Activated T-helper 17 cell treated with anti-CD3 and anti-CD28 coated beads, Interleukin-2, amount 50 U/mL, for 72 hours (primary cell): ENCODE measurements around the gene ALDH3A1. TPM values are rescaled to one million over a fixed set of nuclear protein-coding genes. Genes with fewer than 3 reads are reported as not detected.

Experiments
- ATAC-seq: fragments of 150-1000 bp; cut with Tn5 transposase; replicated peaks from 2 replicates; pipeline ENCODE4 v1.10.0; 2021; ENCODE audit warnings: mild to moderate bottlenecking, moderate library complexity
- H3K27ac Mint-ChIP-seq: one replicate; pipeline ENCODE4 v1.8.0; 2022; ENCODE audit warnings: mixed read lengths
- H3K27me3 Mint-ChIP-seq: one replicate; pipeline ENCODE4 v1.8.0; 2022; ENCODE audit warnings: mixed read lengths
- H3K36me3 Mint-ChIP-seq: one replicate; pipeline ENCODE4 v1.8.0; 2022; ENCODE audit warnings: low read depth, mild to moderate bottlenecking, mixed read lengths
- H3K4me1 Mint-ChIP-seq: one replicate; pipeline ENCODE4 v1.8.0; 2022; ENCODE audit warnings: mixed read lengths
- H3K4me3 Mint-ChIP-seq: one replicate; pipeline ENCODE4 v1.8.0; 2022; ENCODE audit warnings: mild to moderate bottlenecking, mixed read lengths
- H3K9me3 Mint-ChIP-seq: one replicate; pipeline ENCODE4 v1.8.0; 2022; ENCODE audit warnings: mixed read lengths
- total RNA-seq, 2 donors: library from RNA; stranded (reverse); gene quantifications; one replicate each; pipeline ENCODE4 v1.2.3, GENCODE V29; 2022

Gene ALDH3A1
- total RNA-seq, 2 donors from 2014 or later: not detected

- peaks cover 27% of the 10 kb centered on the region for H3K27me3 Mint-ChIP-seq
- peak; percentile 25 for ATAC-seq
- no peak overlapping the region for H3K27ac Mint-ChIP-seq
- H3K36me3 Mint-ChIP-seq: no peaks in the 10 kb centered on the region
- no peak overlapping the region for H3K4me3 Mint-ChIP-seq
- peaks cover 3% of the 10 kb centered on the region for H3K4me1 Mint-ChIP-seq
- H3K9me3 Mint-ChIP-seq: no peaks in the 10 kb centered on the region
Observed at GRCh38 chr17:19752216-19753050, 4.3 kb upstream of the ALDH3A1 start.

DNA sequence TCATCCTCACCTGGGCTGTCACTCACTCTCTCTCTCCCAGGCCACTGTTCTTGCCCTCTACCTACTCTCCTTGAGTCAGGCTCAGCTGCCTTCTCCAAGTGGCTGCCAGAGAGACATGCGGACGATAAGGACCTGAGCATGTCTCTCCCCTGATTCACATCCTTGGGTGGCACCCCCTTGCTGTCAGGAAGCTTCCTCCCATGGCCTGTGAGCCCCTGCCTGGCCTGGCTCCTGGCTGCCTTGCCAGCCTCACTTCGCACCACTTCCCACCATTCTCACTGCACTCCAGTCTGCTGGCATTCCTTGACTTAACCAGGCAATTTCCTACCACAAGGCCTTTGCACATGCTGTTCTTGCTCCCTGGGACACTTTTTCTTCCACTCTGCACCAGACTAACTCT is 2.7 kb upstream of the ALDH3A1 start:
- peak overlapping the region; percentile 20 for H3K27ac Mint-ChIP-seq
- H3K4me3 Mint-ChIP-seq: no peak overlapping the region
- peaks cover 17% of the 10 kb centered on the region for H3K27me3 Mint-ChIP-seq
- H3K36me3 Mint-ChIP-seq: no peaks in the 10 kb centered on the region
- no peak for ATAC-seq
- H3K4me1 Mint-ChIP-seq: peaks cover 3% of the 10 kb centered on the region
- H3K9me3 Mint-ChIP-seq: no peaks in the 10 kb centered on the region

DNA sequence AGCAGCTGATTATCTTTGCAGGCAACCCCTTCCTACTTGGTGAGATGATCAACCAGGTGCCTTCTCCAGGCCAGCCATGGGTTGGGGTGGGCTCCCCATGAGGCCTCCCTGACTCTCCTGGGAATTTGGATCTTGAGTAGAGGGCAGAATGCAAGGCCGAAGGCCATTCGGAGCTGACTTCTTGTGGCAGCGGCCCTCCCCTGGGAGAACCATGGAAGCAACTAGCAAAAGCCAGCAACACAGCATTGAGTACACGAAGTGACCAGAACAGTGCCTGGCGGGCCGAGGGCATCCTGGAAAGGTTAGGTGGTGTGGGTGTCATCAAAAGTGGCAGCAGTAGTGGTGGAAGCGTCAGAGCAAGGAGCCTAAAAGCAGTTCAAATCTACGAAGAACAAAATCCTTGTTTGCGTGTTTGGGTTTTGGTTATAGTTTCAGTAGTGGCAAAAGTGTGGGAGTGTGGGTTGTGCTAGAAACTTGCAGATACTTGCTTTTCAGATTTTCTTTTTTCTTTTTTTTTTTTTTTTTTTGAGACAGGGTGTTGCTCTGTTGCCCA is 2.0 kb upstream of the ALDH3A1 start:
- Mint-ChIP-seq H3K27ac (peak overlapping the region; percentile 20), H3K27me3 (peaks cover 17% of the 10 kb centered on the region), H3K4me3 (no peak overlapping the region), H3K9me3 (no peaks in the 10 kb centered on the region), H3K4me1 (peaks cover 3% of the 10 kb centered on the region), H3K36me3 (no peaks in the 10 kb centered on the region)
- peak; percentile 66 for ATAC-seq

- Mint-ChIP-seq H3K4me3 (no peak overlapping the region), H3K4me1 (peaks cover 3% of the 10 kb centered on the region), H3K9me3 (no peaks in the 10 kb centered on the region), H3K36me3 (no peaks in the 10 kb centered on the region), H3K27me3 (peaks cover 14% of the 10 kb centered on the region), H3K27ac (no peak overlapping the region)
- no peak for ATAC-seq
Observed at GRCh38 chr17:19748807-19749193, 702 bp upstream of the ALDH3A1 start.

DNA sequence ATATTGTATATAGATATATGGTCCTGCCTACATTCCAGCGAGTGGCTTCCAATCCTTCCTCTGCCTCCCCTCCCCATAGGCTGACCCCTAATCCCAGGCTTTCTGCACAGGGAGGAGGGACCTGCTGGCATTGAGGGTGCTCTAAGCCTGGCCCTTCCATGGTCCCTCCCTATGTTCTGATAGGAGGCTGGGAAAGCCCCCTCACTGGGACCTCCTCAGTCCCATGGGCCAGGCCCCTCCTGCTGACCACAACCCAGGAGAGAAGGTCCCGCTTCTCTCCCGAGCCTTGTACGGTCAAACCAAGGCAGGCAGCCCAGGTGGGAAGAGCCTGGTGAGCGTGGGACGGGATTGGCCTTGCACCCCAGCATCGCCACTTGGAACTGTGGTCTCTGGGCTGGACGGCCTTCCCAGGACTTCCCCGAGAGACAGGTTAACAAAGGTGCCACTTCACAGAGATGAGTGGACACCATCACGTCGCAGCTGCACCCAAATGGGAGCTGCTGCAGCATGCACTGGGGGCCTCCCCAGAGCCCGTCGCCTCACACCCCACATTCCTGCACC is 859 bp downstream of the ALDH3A1 start:
- Mint-ChIP-seq H3K27me3 (peaks cover 10% of the 10 kb centered on the region), H3K4me1 (peaks cover 3% of the 10 kb centered on the region), H3K27ac (no peak overlapping the region), H3K4me3 (no peak overlapping the region), H3K36me3 (no peaks in the 10 kb centered on the region), H3K9me3 (no peaks in the 10 kb centered on the region)
- ATAC-seq: no peak

- Mint-ChIP-seq H3K36me3 (no peaks in the 10 kb centered on the region), H3K27me3 (peaks cover 10% of the 10 kb centered on the region), H3K9me3 (no peaks in the 10 kb centered on the region), H3K4me3 (no peak overlapping the region), H3K27ac (no peak overlapping the region), H3K4me1 (peaks cover 3% of the 10 kb centered on the region)
- ATAC-seq: no peak
Observed at GRCh38 chr17:19746517-19746916, 1.6 kb downstream of the ALDH3A1 start.

GRCh38 chr17:19744922-19745757 is 3.0 kb downstream of the ALDH3A1 start:
- Mint-ChIP-seq H3K4me3 (peak overlapping the region; percentile 58), H3K4me1 (no peaks in the 10 kb centered on the region), H3K27me3 (peaks cover 5% of the 10 kb centered on the region), H3K27ac (no peak overlapping the region), H3K36me3 (no peaks in the 10 kb centered on the region), H3K9me3 (no peaks in the 10 kb centered on the region)
- ATAC-seq: peak; percentile 88

DNA sequence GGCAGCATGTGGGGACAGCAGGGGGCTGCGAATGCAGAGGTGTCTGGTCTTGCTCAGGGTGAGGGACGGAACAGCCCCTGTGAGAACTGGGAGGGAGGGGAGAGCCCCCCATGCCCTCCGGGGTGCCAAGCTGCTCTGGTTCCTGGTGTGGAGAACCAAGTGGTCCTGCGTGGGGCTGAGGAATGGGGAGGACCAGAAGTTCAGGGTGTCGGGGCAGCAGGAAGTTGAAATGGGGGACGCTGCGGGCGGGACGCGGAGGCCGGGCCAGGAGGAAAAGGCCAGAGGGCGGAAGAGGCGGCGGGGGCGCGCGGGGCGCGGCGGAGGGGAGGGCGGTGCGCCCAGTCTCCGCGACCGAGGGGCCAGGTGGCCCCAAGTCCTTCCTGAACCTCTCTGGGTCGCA is 3.6 kb downstream of the ALDH3A1 start:
- ATAC-seq: no peak

GRCh38 chr17:19743101-19744100 is 4.7 kb downstream of the ALDH3A1 start:
- H3K4me3 Mint-ChIP-seq: peak overlapping the region; percentile 58
- no peak for ATAC-seq
- no peaks in the 10 kb centered on the region for H3K36me3 Mint-ChIP-seq
- H3K4me1 Mint-ChIP-seq: no peaks in the 10 kb centered on the region
- no peaks in the 10 kb centered on the region for H3K27me3 Mint-ChIP-seq
- no peak overlapping the region for H3K27ac Mint-ChIP-seq
- H3K9me3 Mint-ChIP-seq: no peaks in the 10 kb centered on the region

More for the DNA sequence above, 3.6 kb downstream of the ALDH3A1 start:
- no peaks in the 10 kb centered on the region for H3K36me3 Mint-ChIP-seq
- H3K9me3 Mint-ChIP-seq: no peaks in the 10 kb centered on the region
- H3K27me3 Mint-ChIP-seq: peaks cover 5% of the 10 kb centered on the region
- no peaks in the 10 kb centered on the region for H3K4me1 Mint-ChIP-seq
- H3K4me3 Mint-ChIP-seq: peak overlapping the region; percentile 58
- no peak overlapping the region for H3K27ac Mint-ChIP-seq

DNA sequence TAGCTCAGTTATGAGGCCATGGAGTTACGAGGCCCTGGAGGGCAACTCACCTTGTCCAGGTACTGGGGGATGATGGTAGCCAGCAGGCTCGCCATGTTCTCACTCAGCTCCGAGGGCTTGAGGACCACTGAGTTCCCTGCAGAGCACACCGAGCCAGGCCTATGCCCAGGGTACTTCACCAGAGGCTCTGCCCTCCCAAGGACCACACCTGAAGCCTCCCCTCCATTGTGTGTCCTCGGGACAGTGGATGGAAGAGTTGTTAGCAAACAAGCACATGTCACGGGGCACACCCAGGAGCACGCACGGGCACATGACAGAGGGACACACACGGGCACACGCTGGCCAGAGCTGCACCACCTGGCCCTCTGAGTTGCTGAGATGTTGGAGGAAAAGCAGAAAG is 5.6 kb downstream of the ALDH3A1 start:
- no peak for ATAC-seq
- H3K36me3 Mint-ChIP-seq: no peaks in the 10 kb centered on the region
- H3K9me3 Mint-ChIP-seq: no peaks in the 10 kb centered on the region
- H3K27ac Mint-ChIP-seq: no peak overlapping the region
- H3K27me3 Mint-ChIP-seq: no peaks in the 10 kb centered on the region
- H3K4me3 Mint-ChIP-seq: no peak overlapping the region
- no peaks in the 10 kb centered on the region for H3K4me1 Mint-ChIP-seq

- H3K27me3 Mint-ChIP-seq: no peaks in the 10 kb centered on the region
- no peak overlapping the region for H3K27ac Mint-ChIP-seq
- no peaks in the 10 kb centered on the region for H3K36me3 Mint-ChIP-seq
- no peak overlapping the region for H3K4me3 Mint-ChIP-seq
- H3K4me1 Mint-ChIP-seq: no peaks in the 10 kb centered on the region
- no peak for ATAC-seq
- H3K9me3 Mint-ChIP-seq: no peaks in the 10 kb centered on the region
Observed at GRCh38 chr17:19741832-19742457, 6.2 kb downstream of the ALDH3A1 start.

DNA sequence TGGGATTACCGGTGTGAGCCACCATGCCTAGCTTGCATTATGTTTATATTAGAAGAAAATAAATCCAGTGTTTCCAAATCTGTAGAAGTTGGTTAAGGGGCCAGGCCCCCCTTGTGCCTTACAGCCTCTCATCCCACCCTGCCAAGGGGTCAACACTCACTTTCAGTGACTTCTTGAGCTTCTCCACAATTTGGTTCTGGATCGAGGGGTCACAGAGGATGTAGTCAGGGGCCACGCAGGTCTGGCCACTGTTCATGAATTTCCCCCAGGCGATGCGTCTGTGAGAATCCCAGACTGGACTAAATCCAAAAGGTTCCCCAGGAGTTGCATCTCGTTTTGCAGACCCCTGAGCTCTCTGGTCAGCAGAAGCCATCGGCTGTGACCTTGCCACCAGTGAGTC is 7.2 kb downstream of the ALDH3A1 start:
- no peaks in the 10 kb centered on the region for H3K36me3 Mint-ChIP-seq
- H3K27me3 Mint-ChIP-seq: no peaks in the 10 kb centered on the region
- H3K4me3 Mint-ChIP-seq: no peak overlapping the region
- no peak overlapping the region for H3K27ac Mint-ChIP-seq
- H3K9me3 Mint-ChIP-seq: no peaks in the 10 kb centered on the region
- ATAC-seq: no peak
- no peaks in the 10 kb centered on the region for H3K4me1 Mint-ChIP-seq
